ENCODE measurements around the gene BPIFB3.
A peak's percentile ranks its signal among the peaks of the same experiment; 100 is the strongest.
"Not testable (repeated sequence)": the region's sequence is repeated elsewhere in the genome, so short reads cannot be mapped to it uniquely, and the experiment has no call there.

Gene BPIFB3

GRCh38 chr20:33091693-33092092 is 38.0 kb downstream of the BPIFB3 start:
- DNase-seq, result no peak

- DNase-seq, result no peak
Measured at GRCh38 chr20:33092361-33092760, 38.7 kb downstream of the BPIFB3 start.

- DNase-seq, result no peak
Measured at GRCh38 chr20:33093074-33093473, 39.4 kb downstream of the BPIFB3 start.

- no peak for DNase-seq
Measured at GRCh38 chr20:33093582-33093981, 39.9 kb downstream of the BPIFB3 start.

- no peak for DNase-seq
Measured at GRCh38 chr20:33095249-33095648, 41.5 kb downstream of the BPIFB3 start.

GRCh38 chr20:33095902-33096584 is 42.3 kb downstream of the BPIFB3 start:
- peak; percentile 75 for DNase-seq

GRCh38 chr20:33097001-33097400 is 43.3 kb downstream of the BPIFB3 start:
- DNase-seq, result no peak

GRCh38 chr20:33099843-33100538 is 46.3 kb downstream of the BPIFB3 start:
- no peak for DNase-seq

GRCh38 chr20:33103556-33103955 is 49.9 kb downstream of the BPIFB3 start:
- DNase-seq, result no peak

GRCh38 chr20:33104336-33104735 is 50.6 kb downstream of the BPIFB3 start:
- no peak for DNase-seq

- DNase-seq, result no peak
Measured at GRCh38 chr20:33105316-33105924, 51.7 kb downstream of the BPIFB3 start.

- DNase-seq, result not testable (repeated sequence)
Measured at GRCh38 chr20:33106058-33106620, 52.4 kb downstream of the BPIFB3 start.

- DNase-seq, result no peak
Measured at GRCh38 chr20:33108661-33109060, 55.0 kb downstream of the BPIFB3 start.

GRCh38 chr20:33110147-33110825 is 56.6 kb downstream of the BPIFB3 start:
- DNase-seq, result no peak

GRCh38 chr20:33111306-33111705 is 57.6 kb downstream of the BPIFB3 start:
- no peak for DNase-seq

- DNase-seq, result no peak
Measured at GRCh38 chr20:33112547-33113386, 59.1 kb downstream of the BPIFB3 start.

- DNase-seq, result no peak
Measured at GRCh38 chr20:33113387-33113908, 59.7 kb downstream of the BPIFB3 start.

GRCh38 chr20:33115501-33115900 is 61.8 kb downstream of the BPIFB3 start:
- DNase-seq, result not testable (repeated sequence)

GRCh38 chr20:33119725-33120720 is 66.3 kb downstream of the BPIFB3 start:
- DNase-seq, result no peak

- no peak for DNase-seq
Measured at GRCh38 chr20:33120934-33121333, 67.2 kb downstream of the BPIFB3 start.

- not testable (repeated sequence) for DNase-seq
Measured at GRCh38 chr20:33122297-33122696, 68.6 kb downstream of the BPIFB3 start.
